Vagina (tissue), 2 donors: Measurements from ENCODE around the gene CCSER2. TPM values are rescaled to one million over a fixed set of nuclear protein-coding genes. Genes with fewer than 3 reads are reported as not detected.

Source experiments
- DNase-seq, 2 donors: peaks; one replicate each; pipeline ENCODE4 v3.0.0-alpha.2; 2017; ENCODE audit errors: extremely low spot score in 2 of 2
- H3K27ac ChIP-seq: fragments of 200-600 bp; sonication (generic); one replicate; pipeline ENCODE4 v1.5.1; 2019
- H3K27me3 ChIP-seq: fragments of 200-600 bp; sonication (generic); one replicate; pipeline ENCODE4 v1.5.1; 2019
- H3K36me3 ChIP-seq, 2 donors: fragments of 200-600 bp; sonication (generic); one replicate each; pipeline ENCODE4 v1.5.1; 2017 to 2019
- H3K4me1 ChIP-seq: fragments of 200-600 bp; sonication (generic); one replicate; pipeline ENCODE4 v1.5.1; 2019
- H3K4me3 ChIP-seq, 2 donors: fragments of 200-600 bp; sonication (generic); 1 replicate in 1 of 2; 2 replicates in 1 of 2; pipeline ENCODE4 v1.5.1; 2016 to 2019
- H3K9me3 ChIP-seq: fragments of 200-600 bp; sonication (generic); one replicate; pipeline ENCODE4 v1.5.1; 2019
- CTCF ChIP-seq, 3 experiments: fragments of 450-650 bp in 2 of 3; fragments of 200-600 bp in 1 of 3; sonication (generic) in 1 of 3; IDR thresholded peaks; one replicate each; pipeline ENCODE4 v1.5.1; 2017 to 2019; ENCODE audit warnings: antibody characterized with exemption in 3 of 3, mild to moderate bottlenecking in 2 of 3, moderate library complexity in 2 of 3
- POLR2A ChIP-seq, 2 donors: fragments of 450-650 bp; IDR thresholded peaks; one replicate each; pipeline ENCODE4 v1.6.1; 2017; ENCODE audit warnings: antibody characterized with exemption in 2 of 2, mild to moderate bottlenecking in 2 of 2, moderate library complexity in 2 of 2
- POLR2AphosphoS5 ChIP-seq, 2 donors: sonication (generic); formaldehyde crosslinking; IDR thresholded peaks; one replicate each; pipeline ENCODE4 v1.9.0; 2017; ENCODE audit warnings: antibody characterized with exemption in 2 of 2, mild to moderate bottlenecking in 2 of 2, low read depth in 1 of 2; ENCODE audit not compliant: insufficient read depth in 1 of 2
- intact Hi-C: fragments of 100-400 bp; cut with DNase I; formaldehyde crosslinking; loops from one replicate; pipeline ENCODE4 v1.15.1; 2023
- total RNA-seq: library from RNA; depleted of rRNA; stranded (reverse); fragments of >200 nt; gene quantifications from one replicate; pipeline ENCODE4 v1.2.3, GENCODE V29; 2016

The CCSER2 gene
- total RNA-seq, 1 donor from 2014 or later = 62.1 TPM

GRCh38 chr10:84540617-84541288, 212.4 kb downstream of the CCSER2 start:
- Histone ChIP-seq H3K9me3 (no peaks in the 10 kb centered on the region), H3K4me1 (peaks cover 6% of the 10 kb centered on the region), H3K4me3 (peak overlapping the region; percentile 25 to 40), H3K27ac (no peak overlapping the region), H3K27me3 (no peaks in the 10 kb centered on the region), H3K36me3 (no peaks in the 10 kb centered on the region)
- no peak for DNase-seq
- TF ChIP-seq POLR2AphosphoS5 (IDR thresholded peaks at IDR 0.05; ENCODE audit: insufficient read depth in 1 of 2, low read depth in 1 of 2) (no peak), POLR2A (IDR thresholded peaks at IDR 0.05) (no peak), CTCF (IDR thresholded peaks at IDR 0.05) (peak; percentile 15 to 51 (median 44))
- intact Hi-C loops = loop anchor here (2.0 kb wide), 1 partner anchor 1836 kb away; no protein-coding TSS in a partner anchor

GRCh38 chr10:84541289-84541637, 212.9 kb downstream of the CCSER2 start:
- intact Hi-C loops = loop anchor here (2.0 kb wide), 1 partner anchor 1836 kb away; no protein-coding TSS in a partner anchor
- Histone ChIP-seq H3K27me3 (no peaks in the 10 kb centered on the region), H3K9me3 (no peaks in the 10 kb centered on the region), H3K27ac (no peak overlapping the region), H3K4me3 (no peak overlapping the region), H3K4me1 (peaks cover 6% of the 10 kb centered on the region), H3K36me3 (no peaks in the 10 kb centered on the region)
- TF ChIP-seq CTCF (IDR thresholded peaks at IDR 0.05) = no peak
- TF ChIP-seq POLR2AphosphoS5 (IDR thresholded peaks at IDR 0.05; ENCODE audit: insufficient read depth in 1 of 2, low read depth in 1 of 2) = no peak
- TF ChIP-seq POLR2A (IDR thresholded peaks at IDR 0.05) = no peak
- DNase-seq = no peak

GRCh38 chr10:84542522-84543490, 214.4 kb downstream of the CCSER2 start:
- Histone ChIP-seq H3K27me3 (no peaks in the 10 kb centered on the region), H3K36me3 (no peaks in the 10 kb centered on the region), H3K4me3 (no peak overlapping the region), H3K9me3 (no peaks in the 10 kb centered on the region), H3K4me1 (peaks cover 6% of the 10 kb centered on the region), H3K27ac (no peak overlapping the region)
- intact Hi-C loops = no loop called here
- no peak for DNase-seq
- TF ChIP-seq POLR2A (IDR thresholded peaks at IDR 0.05) (no peak), POLR2AphosphoS5 (IDR thresholded peaks at IDR 0.05; ENCODE audit: insufficient read depth in 1 of 2, low read depth in 1 of 2) (no peak), CTCF (IDR thresholded peaks at IDR 0.05) (no peak)

- intact Hi-C loops = no loop called here
- no peak overlapping the region for H3K27ac ChIP-seq
- TF ChIP-seq POLR2AphosphoS5 (IDR thresholded peaks at IDR 0.05; ENCODE audit: insufficient read depth in 1 of 2, low read depth in 1 of 2) = no peak
- TF ChIP-seq CTCF (IDR thresholded peaks at IDR 0.05) = no peak
- TF ChIP-seq POLR2A (IDR thresholded peaks at IDR 0.05) = no peak
- no peaks in the 10 kb centered on the region for H3K36me3 ChIP-seq
- H3K27me3 ChIP-seq = no peaks in the 10 kb centered on the region
- peaks cover 6% of the 10 kb centered on the region for H3K4me1 ChIP-seq
- DNase-seq = no peak
- H3K4me3 ChIP-seq = no peak overlapping the region
- H3K9me3 ChIP-seq = no peaks in the 10 kb centered on the region
These were observed 215.6 kb downstream of the CCSER2 start for GRCh38 chr10:84543948-84544347.
